ENCODE results near the gene GRIN2C. TPM values are rescaled to one million over a fixed set of nuclear protein-coding genes. Genes with fewer than 3 reads are reported as not detected.

GRIN2C gene
- total RNA-seq, 1 donor from 2014 or later, result 1.0 TPM

DNA sequence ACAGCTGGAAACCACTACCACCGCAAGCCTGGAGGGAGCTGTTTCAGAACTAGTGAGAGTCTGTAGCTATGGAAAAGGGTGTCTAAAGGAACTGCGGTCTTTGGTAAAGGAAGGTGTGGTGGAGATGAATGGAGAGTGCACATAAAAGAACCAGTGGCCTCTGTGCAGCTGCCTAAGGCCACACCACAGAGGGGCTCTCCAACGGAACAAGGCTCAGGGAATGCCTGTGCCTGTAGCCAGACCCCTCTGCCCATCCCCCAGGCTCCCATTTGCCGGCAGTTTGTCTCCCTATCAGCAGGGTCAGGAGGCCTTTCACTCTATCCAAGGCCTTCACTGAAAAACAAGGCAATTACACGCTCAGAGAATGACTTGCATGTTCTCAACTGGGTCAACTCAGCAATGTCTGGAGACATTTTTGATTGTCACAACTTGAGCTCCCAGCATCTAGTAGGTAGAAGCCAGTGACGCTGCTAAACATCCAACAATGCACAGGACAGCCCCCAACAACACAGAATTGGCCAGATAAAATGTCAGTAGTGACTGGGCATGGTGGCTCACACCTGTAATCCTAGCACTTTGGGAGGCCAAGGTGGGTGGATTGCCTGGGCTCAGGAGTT, 16.4 kb upstream of the GRIN2C start:
- Mint-ChIP-seq H3K27me3 (ENCODE audit: low read depth, unreplicated experiment) (peaks cover 19% of the 10 kb centered on the region), H3K27ac (ENCODE audit: unreplicated experiment) (no peak overlapping the region)

DNA sequence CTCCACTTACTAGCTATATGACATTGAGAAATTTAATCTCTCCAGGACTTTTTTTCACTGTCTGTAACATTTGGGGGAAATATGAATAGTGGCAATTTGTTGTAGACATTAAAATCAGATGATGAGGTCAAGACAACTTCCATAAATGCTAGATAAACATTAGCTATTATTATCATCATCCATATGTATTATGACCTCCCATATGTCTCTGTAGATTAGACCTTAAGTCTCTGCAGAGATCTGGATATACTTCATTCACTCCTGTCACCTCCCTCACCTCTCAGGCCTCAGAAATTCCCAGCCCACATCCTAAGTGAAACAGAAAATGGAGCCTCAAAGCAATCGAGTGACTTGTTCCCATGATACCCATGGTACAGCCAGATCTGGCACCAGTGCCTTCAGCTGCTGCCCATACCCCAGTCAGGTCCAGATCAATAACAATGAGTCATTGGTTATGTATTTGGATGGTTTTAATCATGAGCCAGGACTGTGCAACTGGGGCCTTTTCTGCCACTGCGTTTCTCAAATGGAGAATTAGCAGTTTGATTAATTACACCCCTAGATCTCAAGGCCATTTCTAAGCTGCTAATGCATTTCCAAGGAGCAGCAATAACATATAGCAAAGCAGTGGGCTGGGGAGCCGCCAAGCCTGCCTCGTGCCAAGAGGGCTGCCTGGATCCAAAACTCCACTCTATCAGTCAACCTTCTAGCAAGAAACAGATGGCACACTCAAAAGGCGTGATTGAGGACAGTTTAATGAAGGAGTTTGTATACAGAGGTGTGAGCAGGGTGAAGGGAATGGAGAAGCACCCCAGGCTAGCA, 15.7 kb upstream of the GRIN2C start:
- no peak overlapping the region for H2AFZ ChIP-seq (ENCODE audit: low read depth, low read length)

More for the DNA sequence above, 16.4 kb upstream of the GRIN2C start:
- Histone ChIP-seq H3K4me2 (ENCODE audit: low read length) (no peak overlapping the region), H4K20me1 (ENCODE audit: insufficient read depth, low read length) (no peaks in the 10 kb centered on the region), H3K9me3 (ENCODE audit: insufficient read depth, low read depth, low read length) (no peaks in the 10 kb centered on the region), H3K27ac (ENCODE audit: low read depth, low read length) (no peak overlapping the region), H3K36me3 (ENCODE audit: insufficient read depth, low read length) (no peaks in the 10 kb centered on the region), H3K27me3 (ENCODE audit: insufficient read depth, low read length) (peaks cover 4% of the 10 kb centered on the region), H3K79me2 (ENCODE audit: insufficient read depth, low read length) (peaks cover 9% of the 10 kb centered on the region), H3K4me1 (ENCODE audit: insufficient read depth, low read length) (peaks cover 13% of the 10 kb centered on the region), H3K4me3 (ENCODE audit: insufficient read depth, low read depth, low read length) (no peak overlapping the region), H2AFZ (ENCODE audit: low read depth, low read length) (no peak overlapping the region), H3K9ac (ENCODE audit: low read length) (no peak overlapping the region)
- FAIRE-seq, result no peak
- Mint-ChIP-seq H3K36me3 (ENCODE audit: low read depth, unreplicated experiment) (peaks cover under 1% of the 10 kb centered on the region), H3K9me3 (ENCODE audit: unreplicated experiment) (no peaks in the 10 kb centered on the region), H3K4me3 (ENCODE audit: unreplicated experiment) (no peak overlapping the region), H3K4me1 (ENCODE audit: low read depth, unreplicated experiment) (peaks cover 5% of the 10 kb centered on the region)
- no peak for TF ChIP-seq EZH2 (IDR thresholded peaks at IDR 0.05; ENCODE audit: insufficient read depth, low read length)
- TF ChIP-seq, protein P1, sequence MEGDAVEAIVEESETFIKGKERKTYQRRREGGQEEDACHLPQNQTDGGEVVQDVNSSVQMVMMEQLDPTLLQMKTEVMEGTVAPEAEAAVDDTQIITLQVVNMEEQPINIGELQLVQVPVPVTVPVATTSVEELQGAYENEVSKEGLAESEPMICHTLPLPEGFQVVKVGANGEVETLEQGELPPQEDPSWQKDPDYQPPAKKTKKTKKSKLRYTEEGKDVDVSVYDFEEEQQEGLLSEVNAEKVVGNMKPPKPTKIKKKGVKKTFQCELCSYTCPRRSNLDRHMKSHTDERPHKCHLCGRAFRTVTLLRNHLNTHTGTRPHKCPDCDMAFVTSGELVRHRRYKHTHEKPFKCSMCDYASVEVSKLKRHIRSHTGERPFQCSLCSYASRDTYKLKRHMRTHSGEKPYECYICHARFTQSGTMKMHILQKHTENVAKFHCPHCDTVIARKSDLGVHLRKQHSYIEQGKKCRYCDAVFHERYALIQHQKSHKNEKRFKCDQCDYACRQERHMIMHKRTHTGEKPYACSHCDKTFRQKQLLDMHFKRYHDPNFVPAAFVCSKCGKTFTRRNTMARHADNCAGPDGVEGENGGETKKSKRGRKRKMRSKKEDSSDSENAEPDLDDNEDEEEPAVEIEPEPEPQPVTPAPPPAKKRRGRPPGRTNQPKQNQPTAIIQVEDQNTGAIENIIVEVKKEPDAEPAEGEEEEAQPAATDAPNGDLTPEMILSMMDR (IDR thresholded peaks at IDR 0.05; ENCODE audit: insufficient read depth, low read depth, low read length), result no peak
- no peak for DNase-seq (ENCODE audit: low read depth)

More for the DNA sequence above, 15.7 kb upstream of the GRIN2C start:
- no peaks in the 10 kb centered on the region for H3K27me3 ChIP-seq (ENCODE audit: insufficient read depth, low read length)
- H3K4me1 Mint-ChIP-seq (ENCODE audit: low read depth, unreplicated experiment), result peaks cover 7% of the 10 kb centered on the region
- no peak overlapping the region for H3K4me3 Mint-ChIP-seq (ENCODE audit: unreplicated experiment)
- H3K9me3 Mint-ChIP-seq (ENCODE audit: unreplicated experiment), result no peaks in the 10 kb centered on the region
- H3K27ac ChIP-seq (ENCODE audit: low read depth, low read length), result no peak overlapping the region
- no peak overlapping the region for H3K9ac ChIP-seq (ENCODE audit: low read length)
- no peak for FAIRE-seq
- no peak overlapping the region for H3K27ac Mint-ChIP-seq (ENCODE audit: unreplicated experiment)
- peaks cover 9% of the 10 kb centered on the region for H3K79me2 ChIP-seq (ENCODE audit: insufficient read depth, low read length)
- peaks cover 13% of the 10 kb centered on the region for H3K4me1 ChIP-seq (ENCODE audit: insufficient read depth, low read length)
- DNase-seq (ENCODE audit: low read depth), result no peak
- H4K20me1 ChIP-seq (ENCODE audit: insufficient read depth, low read length), result no peaks in the 10 kb centered on the region
- TF ChIP-seq, protein P1 (IDR thresholded peaks at IDR 0.05; ENCODE audit: insufficient read depth, low read depth, low read length), result no peak
- TF ChIP-seq EZH2 (IDR thresholded peaks at IDR 0.05; ENCODE audit: insufficient read depth, low read length), result no peak
- no peak overlapping the region for H3K4me2 ChIP-seq (ENCODE audit: low read length)
- H3K4me3 ChIP-seq (ENCODE audit: insufficient read depth, low read depth, low read length), result no peak overlapping the region
- no peaks in the 10 kb centered on the region for H3K36me3 ChIP-seq (ENCODE audit: insufficient read depth, low read length)
- peaks cover 13% of the 10 kb centered on the region for H3K27me3 Mint-ChIP-seq (ENCODE audit: low read depth, unreplicated experiment)
- no peaks in the 10 kb centered on the region for H3K9me3 ChIP-seq (ENCODE audit: insufficient read depth, low read depth, low read length)
- peaks cover 5% of the 10 kb centered on the region for H3K36me3 Mint-ChIP-seq (ENCODE audit: low read depth, unreplicated experiment)
